H1 (cell line): ENCODE results near the gene ASXL1. TPM values are rescaled to one million over a fixed set of nuclear protein-coding genes. Genes with fewer than 3 reads are reported as not detected.

Experiments used
- EGR1 ChIP-seq: IDR thresholded peaks from 2 replicates; pipeline ENCODE4 v1.6.1; 2011; ENCODE audit warnings: low read depth, low read length, borderline replicate concordance
- EP300 ChIP-seq, 2 experiments: IDR thresholded peaks; 1 replicate in 1 of 2; 2 replicates in 1 of 2; pipeline ENCODE4 v1.6.1; 2011 to 2012; ENCODE audit warnings: low read depth in 2 of 2, low read length in 2 of 2, mild to moderate bottlenecking in 2 of 2, borderline replicate concordance in 1 of 2, inconsistent platforms in 1 of 2, moderate library complexity in 1 of 2
- KDM5A ChIP-seq: fragments of 200-600 bp; IDR thresholded peaks from 2 replicates; pipeline ENCODE4 v1.7.1; 2012; ENCODE audit warnings: mild to moderate bottlenecking, low read length, inconsistent platforms, mixed read lengths
- polyA plus RNA-seq, 7 experiments: library from polyadenylated mRNA; depleted of rRNA in 3 of 7; stranded (reverse) in 5 of 7; unstranded in 2 of 7; fragments of >200 nt in 5 of 7; fragments of 200-250 nt in 2 of 7; gene quantifications; 1 replicate in 5 of 7; 2 replicates in 1 of 7; 4 replicates in 1 of 7; pipeline versions ENCODE4 v1.2.1 to v1.2.3, GENCODE V29; 2011 to 2013; ENCODE audit warnings: missing spikeins in 2 of 7, mixed read lengths in 2 of 7
- total RNA-seq: library from RNA; stranded (reverse); fragmentation: NEBNext Ultra II Directional; extraction: Animal tissue kit (Norgen Biotek cat#: 25700); gene quantifications from 2 replicates; pipeline ENCODE4 v1.2.1, GENCODE V29; 2021

ASXL1 gene
- total and polyA plus RNA-seq, 2 of the 8 experiments (the other 6 are each of a cell fraction or from before 2014, with no cell fraction given) = 10.6 to 26.5 TPM

GRCh38 chr20:32482143-32482441 is 124.0 kb downstream of the ASXL1 start (continued):
- TF ChIP-seq EP300 (IDR thresholded peaks at IDR 0.05; ENCODE audit: borderline replicate concordance in 1 of 2, low read depth in 2 of 2, low read length in 2 of 2) (no peak), EGR1 (no peak), KDM5A (no peak)
